K562 (cell line): ENCODE data around the gene ATP9B. TPM values are rescaled to one million over a fixed set of nuclear protein-coding genes. Genes with fewer than 3 reads are reported as not detected.

ENCODE experiments used
- BRCA1 ChIP-seq, 2 experiments: fragments of 450-650 bp in 1 of 2; sonication (generic) in 1 of 2; formaldehyde crosslinking in 1 of 2; IDR thresholded peaks; 2 replicates each; pipeline versions ENCODE4 v1.5.0 to v1.6.1; 2017 to 2020; ENCODE audit warnings: mild to moderate bottlenecking in 1 of 2, missing genetic modification reagents in 1 of 2
- CLOCK ChIP-seq: fragments of 250-450 bp; sonication (Bioruptor Pico); IDR thresholded peaks from 2 replicates; pipeline ENCODE4 v1.4.0; 2020; ENCODE audit warnings: mild to moderate bottlenecking, moderate library complexity, borderline replicate concordance
- FOXA1 ChIP-seq: fragments of 450-650 bp; IDR thresholded peaks from 2 replicates; pipeline ENCODE4 v1.6.1; 2016; ENCODE audit warnings: mild to moderate bottlenecking, borderline replicate concordance
- FOXP4 ChIP-seq: sonication (generic); formaldehyde crosslinking; IDR thresholded peaks from 2 replicates; pipeline ENCODE4 v1.8.0; 2022; ENCODE audit warnings: mild to moderate bottlenecking, missing genetic modification reagents, borderline replicate concordance
- HINFP ChIP-seq: fragments of 450-650 bp; conservative IDR thresholded peaks from 2 replicates; pipeline ENCODE4 v1.6.1; 2016; ENCODE audit warnings: missing genetic modification characterization, low read depth, mild to moderate bottlenecking, control low read depth, missing compliant biosample characterization
- polyA plus RNA-seq, 8 experiments: library from polyadenylated mRNA; depleted of rRNA in 4 of 8; stranded (reverse) in 5 of 8; unstranded in 3 of 8; fragments of >200 nt; fragmentation: Nextera tagmentation in 2 of 8; fragmentation: Illumina TruSeq in 1 of 8; extraction: Ambion mirVana in 2 of 8; extraction: Trizol in 1 of 8; gene quantifications; 2 replicates each; pipeline versions ENCODE4 v1.2.1 to v1.2.3, GENCODE V29; 2011 to 2014; ENCODE audit warnings: inconsistent platforms in 1 of 8, missing spikeins in 1 of 8
- total RNA-seq, 7 experiments: library from RNA; depleted of rRNA in 6 of 7; stranded (reverse); fragments of >200 nt in 6 of 7; fragmentation: Illumina TruSeq in 2 of 7; extraction: Trizol in 2 of 7; gene quantifications; 2 replicates each; pipeline versions ENCODE4 v1.2.1 to v1.2.3, GENCODE V29; 2011 to 2021; ENCODE audit warnings: low replicate concordance in 1 of 7

The ATP9B gene
- total and polyA plus RNA-seq, 9 of the 15 experiments (the other 6 are each of a cell fraction or from before 2014, with no cell fraction given) = 0.66 to 13.2 (median 7.9) TPM

- TF ChIP-seq FOXP4 (CRISPR knock-in tag) (no peak), CLOCK (CRISPR knock-in tag) (no peak), HINFP (tag) (no peak), FOXA1 (no peak), BRCA1 (IDR thresholded peaks at IDR 0.05) (no peak), BRCA1 (CRISPR knock-in tag; IDR thresholded peaks at IDR 0.05) (no peak)
Measured at GRCh38 chr18:79195716-79196683, 126.8 kb downstream of the ATP9B start (continued).
